GM21526 (cell line): ENCODE measurements around the gene SLC66A2.
A peak's percentile ranks its signal among the peaks of the same experiment; 100 is the strongest.

ENCODE experiments used
- ATAC-seq: cut with Tn5 transposase; IDR thresholded peaks from one replicate; pipeline ENCODE4 v1.9.1; 2021; ENCODE audit warnings: moderate library complexity; ENCODE audit not compliant: unreplicated experiment, low FRiP score

Gene SLC66A2

DNA sequence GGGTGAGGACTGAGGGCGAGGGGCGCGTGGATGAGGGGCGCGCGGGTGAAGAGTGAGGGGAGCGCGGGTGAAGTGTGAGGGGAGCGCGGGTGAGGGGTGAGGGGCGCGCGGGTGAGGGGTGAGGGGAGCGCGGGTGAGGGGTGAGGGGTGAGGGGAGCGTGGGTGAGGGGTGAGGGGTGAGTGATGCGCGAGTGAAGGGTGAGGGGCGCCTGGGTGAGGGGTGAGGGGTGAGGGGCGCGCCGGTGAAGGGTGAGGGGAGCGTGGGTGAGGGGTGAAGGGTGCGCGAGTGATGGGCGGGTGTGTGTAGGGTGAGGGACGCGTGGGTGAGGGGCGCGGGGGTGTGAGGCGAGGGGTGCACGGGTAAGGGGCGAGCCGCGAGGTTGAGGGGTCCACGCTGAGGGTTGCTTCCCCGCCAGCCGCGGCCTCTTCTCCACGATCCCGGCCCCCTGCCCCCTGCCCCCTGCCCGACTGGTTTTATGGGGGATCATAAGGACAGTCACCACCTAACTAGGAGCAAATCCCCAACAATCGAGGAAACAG, 1.1 kb upstream of the SLC66A2 start:
- no peak for ATAC-seq

DNA sequence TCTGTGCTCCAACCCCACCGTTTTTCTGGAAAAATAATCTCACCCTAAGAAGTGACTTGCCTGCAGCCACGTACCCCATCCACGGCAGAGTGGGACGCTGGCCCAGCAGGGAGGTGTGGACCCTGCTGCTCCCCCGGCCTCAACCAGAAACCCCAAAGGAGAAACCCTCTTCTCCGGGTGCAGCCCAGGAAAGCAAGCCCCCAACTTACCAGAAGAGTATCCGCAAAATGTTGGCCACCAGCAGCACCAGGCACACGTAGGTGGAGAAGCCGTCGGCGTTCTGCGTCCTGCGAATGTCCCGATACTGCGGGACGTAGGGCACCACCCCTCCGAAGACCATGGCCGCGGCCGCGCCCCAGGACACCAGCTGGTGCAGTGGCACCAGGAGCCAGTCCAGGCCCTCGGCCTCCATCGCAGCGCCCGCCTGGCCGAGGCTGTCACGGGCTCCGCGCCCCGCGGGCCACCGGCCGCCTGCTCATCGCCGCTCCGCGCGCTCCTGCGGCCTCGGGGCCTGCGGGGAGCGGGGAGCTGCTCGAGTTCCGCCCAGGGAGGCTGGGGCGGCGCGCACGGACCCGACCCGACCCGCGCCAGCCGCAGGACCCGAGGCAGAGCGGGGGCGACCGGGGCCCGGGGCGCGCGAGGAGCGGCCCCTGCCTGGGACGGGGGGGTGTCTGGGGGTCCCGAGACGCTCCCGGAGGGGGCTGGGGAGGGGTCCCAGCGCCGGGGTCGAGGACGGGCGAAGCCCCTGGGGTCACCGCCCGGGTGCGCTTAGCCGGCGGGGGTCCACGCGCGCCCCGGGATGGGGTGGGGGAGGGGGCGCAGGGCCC, 725 bp downstream of the SLC66A2 start:
- peak; percentile 27 for ATAC-seq

DNA sequence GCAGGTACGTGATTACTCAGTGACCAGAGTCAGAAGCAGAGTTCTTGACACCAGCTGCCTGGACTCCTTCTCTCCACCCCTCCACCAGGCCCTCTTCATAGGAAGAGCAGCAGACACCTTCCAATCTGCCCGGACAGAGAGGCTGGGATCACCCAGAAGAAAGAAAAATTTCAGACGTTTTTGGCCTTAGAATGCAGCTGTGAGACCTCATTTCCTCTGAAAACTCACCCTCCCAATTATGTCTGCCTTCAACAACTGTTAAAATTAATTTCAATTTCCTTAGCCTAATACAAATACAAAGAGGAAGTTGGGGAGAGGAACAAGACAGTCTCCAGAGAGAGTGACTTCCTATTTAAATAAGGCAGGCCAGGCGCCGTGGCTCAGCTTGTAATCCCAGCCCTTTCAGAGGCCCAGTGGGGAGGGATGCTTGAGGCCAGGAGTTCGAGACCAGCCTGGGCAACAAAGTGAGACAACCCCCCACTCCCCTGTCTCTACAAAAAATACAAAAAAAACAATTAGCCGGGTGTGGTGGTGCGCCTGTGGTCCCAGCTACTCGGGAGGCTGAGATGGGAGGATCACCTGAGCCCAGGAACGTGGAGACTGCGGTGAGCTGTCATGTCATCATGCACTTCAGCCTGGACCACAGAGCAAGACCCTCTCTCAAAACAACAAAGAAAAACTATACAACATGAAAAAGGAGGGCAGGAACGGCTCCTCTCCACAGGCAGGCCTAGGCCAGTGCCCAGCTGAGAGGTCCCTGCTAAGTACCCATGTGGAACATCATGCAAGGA, 1.6 kb downstream of the SLC66A2 start:
- ATAC-seq: peak; percentile 28

DNA sequence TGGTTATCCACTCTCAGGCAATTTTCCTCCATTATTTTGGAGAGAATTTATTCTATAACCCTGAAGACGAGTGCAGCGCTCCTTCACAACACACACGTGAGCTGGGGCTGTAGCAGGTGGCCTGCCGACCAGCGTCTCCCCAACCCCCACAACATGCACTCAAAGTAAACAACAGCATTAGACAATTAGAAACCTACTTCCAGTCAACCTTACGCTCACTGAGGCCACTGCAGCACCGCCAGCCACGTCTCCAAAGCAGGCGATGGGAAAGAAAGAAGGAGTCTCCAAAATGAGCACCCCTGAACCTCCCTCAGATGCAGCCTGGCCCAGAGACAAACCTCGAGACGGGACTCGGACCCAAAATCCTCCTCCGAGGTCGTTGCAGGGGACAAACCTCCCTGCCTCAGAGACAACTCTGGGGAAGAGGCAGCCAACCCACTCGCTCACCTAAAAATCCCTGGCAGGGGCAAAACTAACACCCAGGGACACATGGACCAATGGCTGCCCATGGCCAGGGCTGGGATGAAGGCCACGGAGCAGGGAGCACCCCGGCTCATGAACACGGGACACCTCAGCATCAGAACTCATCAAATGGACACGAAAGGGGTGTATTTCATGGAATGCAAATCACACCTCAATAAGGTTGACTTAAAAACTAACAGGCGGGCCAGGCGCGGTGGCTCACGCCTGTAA, 2.6 kb downstream of the SLC66A2 start:
- ATAC-seq: no peak

DNA sequence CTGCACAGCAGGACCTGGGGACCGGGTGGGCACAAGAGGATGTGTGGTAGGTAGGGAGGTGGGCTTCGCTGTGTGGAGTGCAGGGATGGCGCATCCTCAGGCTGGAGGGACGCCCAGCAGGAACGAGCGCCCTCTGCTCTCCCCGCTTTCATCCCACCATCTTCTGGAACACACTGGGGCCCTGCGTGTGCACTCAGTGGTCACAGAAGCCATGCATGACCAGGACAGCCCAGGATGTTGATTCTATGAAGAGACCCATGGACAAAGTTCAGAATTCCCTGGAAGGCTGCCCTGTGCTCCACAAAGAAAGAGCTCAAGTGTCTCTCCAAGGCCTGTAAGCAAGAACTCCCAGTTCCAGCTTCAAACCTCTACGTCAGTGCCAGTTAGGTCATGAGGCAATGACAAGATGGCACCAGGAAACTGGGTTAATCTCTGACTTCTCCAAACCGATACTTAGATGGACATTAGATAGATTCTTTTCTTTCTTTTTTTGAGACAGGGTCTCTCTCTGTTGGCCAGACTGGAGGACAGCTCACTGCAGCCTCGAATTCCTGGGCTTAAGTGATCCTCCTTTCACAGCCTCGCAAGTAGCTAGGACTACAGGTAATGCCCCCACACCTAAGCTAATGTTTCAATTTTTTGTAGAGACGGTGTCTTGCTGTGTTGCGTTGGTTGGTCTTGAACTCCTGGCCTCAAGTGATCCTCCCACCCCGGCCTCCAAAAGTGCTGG, 3.4 kb downstream of the SLC66A2 start:
- ATAC-seq: no peak

DNA sequence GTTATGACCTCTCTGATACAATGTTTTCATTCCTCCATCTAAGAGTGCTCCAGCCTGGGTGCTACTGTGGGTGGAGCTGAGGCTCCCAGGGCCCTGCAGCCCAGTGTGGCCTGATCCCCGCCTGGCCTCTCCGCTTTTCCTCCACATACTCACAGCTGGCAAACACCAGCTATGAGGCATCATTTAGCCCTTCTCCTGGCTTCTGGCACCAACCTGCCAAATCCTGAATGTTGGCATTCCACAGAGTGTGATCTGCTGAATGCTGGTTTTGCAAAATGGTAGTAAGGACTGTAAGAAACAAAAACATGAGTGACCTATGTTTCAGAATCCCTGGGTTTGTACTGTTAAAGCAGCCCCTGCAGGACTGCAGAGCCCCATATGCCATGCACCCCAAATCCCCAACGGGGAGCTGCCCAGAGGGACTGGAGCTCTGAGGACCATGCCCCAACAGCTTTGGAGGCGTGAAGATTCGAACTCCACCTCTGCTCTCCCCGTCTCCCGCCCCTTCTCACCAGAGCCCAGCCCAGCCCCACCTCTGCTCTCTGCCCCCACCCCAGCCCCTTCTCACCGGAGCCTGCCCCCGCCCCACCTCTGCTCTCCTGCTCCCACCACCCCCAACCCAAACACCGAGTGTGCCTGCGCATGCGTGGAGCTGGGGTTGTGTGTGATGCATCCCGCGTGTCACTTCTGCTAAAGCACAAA, 4.2 kb downstream of the SLC66A2 start:
- no peak for ATAC-seq

DNA sequence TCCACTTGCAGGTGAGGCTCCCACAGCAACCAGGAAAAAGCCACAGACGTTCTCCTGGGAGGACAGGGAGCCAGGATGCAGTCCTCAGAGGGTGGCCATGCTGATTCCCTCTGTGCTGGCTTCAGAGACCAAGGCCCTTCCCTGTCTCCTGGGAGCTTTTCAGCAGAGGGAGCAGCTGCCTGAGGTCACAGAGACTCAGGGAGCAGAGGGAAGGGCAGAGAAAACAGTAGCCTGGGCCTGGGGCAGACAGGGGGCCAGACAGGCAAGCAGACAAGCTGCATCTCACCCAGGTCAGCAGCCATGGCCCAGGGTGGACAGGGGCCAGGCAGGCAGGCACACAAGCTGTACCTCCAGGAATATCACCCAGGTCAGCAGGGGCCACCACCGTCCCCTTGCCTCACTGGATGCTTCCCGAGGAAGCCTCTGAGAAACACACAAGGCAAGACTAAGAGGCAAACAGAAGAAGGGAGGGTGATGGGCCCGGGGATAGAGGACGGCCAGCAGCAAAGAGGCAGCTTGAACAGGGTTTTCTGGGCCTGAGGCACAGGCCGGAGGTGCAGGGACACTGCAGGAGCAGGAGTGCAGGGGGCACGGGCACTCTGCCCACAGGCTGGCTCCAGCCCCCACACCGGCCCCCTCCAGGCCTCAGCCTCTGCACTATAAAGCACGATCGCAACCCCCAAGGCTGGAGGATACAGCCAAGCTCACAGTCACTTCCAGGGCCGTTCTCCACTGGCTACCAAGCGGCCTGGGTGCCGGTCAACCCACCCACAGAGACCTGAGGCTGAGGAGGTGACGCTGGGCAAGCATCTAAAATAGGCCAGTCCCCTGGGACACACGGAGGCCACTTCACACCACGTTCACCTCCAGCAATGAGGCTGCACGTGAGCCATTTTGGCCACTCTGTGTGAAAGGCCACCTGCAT, 6.1 kb downstream of the SLC66A2 start:
- no peak for ATAC-seq

DNA sequence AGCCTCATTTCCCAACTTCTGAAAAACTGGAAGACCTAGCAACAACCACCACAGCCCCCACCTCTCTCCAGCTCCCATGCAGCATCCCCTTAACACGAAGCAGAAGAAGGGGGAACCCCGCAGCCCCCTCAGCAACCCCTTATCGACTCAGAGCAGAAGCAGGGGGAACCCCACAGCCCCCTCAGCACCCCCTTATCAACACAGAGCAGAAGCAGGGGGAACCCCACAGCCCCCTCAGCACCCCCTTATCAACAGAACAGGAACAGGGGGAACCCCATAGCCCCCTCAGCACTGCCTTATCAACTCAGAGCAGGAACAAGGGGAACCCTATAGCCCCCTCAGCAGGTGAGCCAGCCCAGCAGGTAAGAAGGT, 6.7 kb downstream of the SLC66A2 start:
- ATAC-seq: no peak

DNA sequence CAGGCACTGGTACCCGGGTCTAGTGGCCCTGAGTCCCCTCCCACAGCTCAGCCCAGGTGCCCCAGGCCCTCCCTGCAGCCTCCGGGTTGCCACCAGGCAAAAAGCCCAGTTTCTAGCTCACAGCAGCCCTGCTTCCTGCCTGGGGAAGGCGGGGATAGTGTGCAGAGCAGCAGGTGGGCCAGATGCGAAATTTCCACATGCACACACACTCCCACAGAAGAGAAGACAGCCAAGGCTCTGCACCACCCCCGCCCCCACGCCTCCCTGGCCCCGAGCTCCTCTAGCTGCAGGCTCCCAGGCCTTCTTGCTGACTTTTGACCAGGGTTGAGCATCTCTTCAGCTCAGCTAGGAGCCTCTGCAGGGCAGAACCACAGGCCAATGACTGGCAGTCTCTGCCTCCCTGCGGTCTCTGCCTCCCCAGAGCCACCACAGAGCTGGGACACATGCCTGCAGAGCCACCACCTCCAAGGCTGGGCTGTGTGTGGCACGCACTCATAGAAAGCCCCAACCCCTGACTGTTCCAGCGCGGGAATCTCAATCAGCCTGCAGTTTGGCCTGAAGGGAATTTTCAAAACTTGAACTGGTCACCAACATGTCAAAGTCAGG, 7.2 kb downstream of the SLC66A2 start:
- peak; percentile 40 for ATAC-seq

DNA sequence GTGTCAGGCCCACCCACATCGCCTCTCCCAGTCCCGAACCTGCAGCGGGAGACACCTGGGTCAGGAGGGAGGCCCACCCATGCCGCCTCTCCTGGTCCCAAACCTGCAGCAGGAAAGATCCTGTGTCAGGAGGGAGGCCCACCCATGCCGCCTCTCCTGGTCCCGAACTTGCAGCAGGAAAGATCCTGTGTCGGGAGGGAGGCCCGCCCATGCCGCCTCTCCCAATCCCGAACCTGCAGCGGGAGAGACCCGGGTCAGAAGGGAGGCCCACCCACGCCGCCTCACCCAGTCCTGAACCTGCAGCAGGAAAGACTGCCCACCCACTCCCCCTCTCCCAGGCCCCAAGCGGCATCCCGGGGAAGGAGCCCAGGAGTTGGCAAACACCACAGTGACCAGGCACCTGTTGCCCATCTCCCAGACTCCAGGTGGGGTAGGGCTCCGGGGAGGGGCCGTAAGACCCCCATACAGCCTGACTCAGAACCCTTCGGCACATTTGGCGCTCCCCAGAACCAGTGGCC, 7.8 kb downstream of the SLC66A2 start:
- no peak for ATAC-seq

DNA sequence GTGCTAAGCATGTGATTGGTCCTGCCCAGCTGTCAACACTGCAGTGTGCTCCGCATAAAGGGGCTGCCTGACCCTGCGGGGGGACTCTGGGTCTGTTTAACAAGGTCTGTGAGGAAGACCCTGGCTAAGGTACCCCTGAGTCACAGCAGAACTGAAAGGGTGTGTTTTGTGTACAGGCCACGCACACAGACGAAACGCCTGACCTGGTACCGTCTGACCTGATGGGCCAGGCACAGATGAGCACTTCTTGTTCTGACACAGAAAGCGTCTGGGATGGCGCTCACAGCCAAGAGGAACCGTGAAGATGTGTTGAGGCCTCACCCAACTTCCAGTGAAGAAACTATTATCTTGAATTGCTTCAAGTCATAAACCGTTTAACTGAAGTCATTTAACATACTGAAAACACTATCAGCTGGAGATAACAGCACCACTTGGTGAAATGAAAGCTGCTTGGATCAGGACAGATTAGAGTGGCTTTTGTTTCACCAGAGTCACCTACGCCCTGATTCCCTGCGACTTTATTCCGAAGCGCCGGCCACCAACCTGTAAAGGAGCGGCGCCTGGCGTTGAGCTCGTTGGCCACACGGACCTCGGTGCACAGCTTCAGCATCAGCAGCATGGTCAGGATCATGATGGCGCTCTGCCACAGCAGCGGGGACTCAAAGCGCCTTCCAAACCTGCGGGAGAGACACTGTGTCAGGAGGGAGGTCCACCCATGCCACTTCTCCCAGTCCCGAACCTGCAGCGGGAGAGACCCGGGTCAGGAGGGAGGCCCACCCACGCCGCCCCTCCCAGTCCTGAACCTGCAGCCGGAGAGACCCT, 8.5 kb downstream of the SLC66A2 start:
- no peak for ATAC-seq

DNA sequence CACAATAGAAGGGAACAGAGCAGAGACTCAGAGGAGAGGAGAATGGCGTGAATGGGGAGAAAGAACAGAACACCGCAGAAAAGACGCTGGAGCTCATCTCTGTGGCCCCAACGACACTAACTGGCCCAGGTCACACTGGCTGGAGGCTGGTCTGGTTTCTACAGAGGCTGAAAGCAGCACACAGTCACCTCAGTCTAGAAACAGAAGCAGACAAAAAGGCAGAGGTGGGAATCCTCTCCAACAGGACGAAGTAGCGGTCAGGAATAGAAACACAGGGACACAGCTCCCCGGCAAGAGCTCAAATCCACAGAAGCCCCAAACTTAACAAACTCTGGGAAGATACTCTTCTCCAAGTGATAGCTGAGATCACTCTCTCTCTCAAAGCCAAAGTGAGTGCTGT, 9.2 kb downstream of the SLC66A2 start:
- no peak for ATAC-seq

DNA sequence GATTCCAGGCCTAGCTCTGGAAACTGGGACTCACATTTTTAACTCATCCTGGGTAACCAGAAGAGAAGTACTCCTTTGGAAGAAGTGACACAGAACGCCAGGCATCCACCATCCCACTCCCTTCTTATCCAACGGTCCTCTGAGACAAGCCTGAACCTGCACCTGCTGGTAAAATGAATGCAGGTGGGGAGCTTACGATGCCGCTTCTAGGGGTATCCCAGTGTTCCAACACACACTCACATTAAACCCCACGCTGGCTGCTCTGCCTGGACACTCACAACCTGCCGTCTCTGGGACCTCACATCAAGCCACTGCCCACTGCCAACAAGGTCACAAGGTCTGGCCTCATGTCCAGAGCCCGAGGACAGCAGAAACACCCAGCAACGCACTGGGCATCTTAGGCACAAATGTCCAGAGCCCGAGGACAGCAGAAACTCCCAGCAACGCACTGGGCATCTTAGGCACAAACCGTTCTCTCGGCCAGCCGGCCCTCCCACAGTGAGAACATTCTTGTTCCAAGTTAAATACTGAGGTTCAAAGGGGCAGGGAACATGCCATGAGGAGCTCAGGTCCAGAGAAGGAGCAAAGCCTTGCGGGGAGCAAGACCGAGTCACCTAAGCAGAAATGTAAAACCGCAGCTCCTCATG, 9.9 kb downstream of the SLC66A2 start:
- ATAC-seq: no peak

DNA sequence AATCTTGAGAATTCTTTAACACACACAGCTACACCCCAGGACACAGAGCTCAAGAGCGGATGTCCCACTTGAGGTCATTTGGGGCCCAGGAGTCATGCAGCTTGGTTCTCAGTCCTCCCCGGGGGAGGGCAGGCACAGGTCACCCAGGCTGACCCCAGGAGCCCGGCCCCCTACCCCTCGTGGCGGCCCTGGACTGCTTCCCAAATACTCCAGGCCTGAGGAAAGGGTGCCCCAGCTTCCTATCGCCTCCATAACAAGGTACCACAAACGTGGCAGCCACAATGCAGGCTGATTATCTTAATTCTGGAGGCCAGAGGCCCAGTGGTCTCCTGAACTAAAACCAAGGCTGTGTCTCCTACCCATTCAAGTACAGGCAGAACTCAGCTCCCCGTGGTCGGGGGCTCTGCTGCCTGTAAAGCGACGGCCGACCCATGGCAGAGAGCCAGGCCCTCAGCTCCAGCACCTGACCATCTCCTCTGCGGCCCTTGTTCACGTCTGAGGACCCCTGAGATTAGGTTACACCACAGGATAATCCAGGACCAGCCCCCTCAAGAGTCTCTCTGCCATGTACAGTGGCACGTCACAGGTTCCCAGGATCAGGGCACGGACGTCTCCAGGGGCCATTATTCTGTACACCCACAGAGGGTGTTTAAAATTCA, 10.5 kb downstream of the SLC66A2 start:
- no peak for ATAC-seq

DNA sequence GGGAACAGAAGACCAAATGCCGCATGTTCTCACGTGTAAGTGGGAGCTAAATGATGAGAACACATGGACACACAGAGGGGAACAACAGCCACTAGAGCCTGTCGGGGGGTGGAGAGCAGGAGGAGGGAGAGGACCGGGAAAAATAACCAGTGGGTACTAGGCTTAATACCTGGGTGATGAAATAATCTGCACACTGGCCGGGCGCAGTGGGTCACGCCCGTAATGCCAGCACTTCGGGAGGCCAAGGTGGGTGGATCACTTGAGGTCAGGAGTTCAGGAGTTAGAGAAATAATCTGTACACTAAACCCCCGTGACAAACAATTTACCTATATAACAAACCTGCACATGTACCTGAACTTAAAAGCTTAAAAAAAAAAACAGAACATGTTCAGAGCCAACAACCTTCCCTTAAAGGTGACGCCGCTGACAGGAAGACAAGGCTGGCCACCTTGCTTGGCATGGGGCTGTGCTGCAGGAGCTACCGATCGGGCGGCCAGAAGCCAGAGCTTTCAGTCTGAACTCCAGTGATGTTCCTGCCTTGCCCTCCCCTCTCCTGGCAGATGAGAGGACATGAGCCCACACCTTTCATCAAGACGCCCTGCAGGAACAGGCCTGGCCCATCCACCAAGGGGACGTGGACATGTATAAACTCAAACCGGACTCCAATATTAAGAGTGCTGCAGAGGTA, 11.2 kb downstream of the SLC66A2 start:
- ATAC-seq: no peak

DNA sequence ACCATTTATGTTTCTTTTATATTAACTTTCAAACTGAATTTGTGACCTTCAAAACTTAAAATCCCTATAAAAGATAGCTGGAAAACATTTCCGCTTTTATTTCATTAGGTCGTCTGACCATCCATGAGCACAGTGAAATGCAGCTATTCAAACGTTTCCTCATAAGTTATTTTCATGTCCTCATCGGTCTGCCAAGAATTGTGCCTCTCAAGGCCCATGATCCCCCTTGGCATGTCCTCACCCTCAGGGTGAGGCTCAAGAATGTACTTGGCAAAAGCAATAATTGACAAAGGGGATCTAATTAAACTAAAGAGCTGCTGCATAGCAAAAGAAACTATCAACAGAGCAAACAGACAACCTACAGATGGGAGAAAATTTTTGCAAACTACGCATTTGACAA, 12.4 kb downstream of the SLC66A2 start:
- no peak for ATAC-seq
